ENCODE measurements around the gene MACROD2. TPM values are rescaled to one million over a fixed set of nuclear protein-coding genes. Genes with fewer than 3 reads are reported as not detected.

MACROD2 gene
- total RNA-seq, 1 experiment from 2014 or later = 1.6 TPM

- DNase-seq = no peak
- H3K18ac ChIP-seq (ENCODE audit: insufficient read length, low read depth, low read length) = no peak overlapping the region
- no peaks in the 10 kb centered on the region for H3K23me2 ChIP-seq (ENCODE audit: insufficient read length, low read depth, low read length, poor library complexity, severe bottlenecking)
- no peaks in the 10 kb centered on the region for H4K20me1 ChIP-seq (ENCODE audit: control insufficient read depth, insufficient read depth, insufficient read length)
- no peak overlapping the region for H3K9ac ChIP-seq (ENCODE audit: extremely low read depth, insufficient read length, low read length)
- Mint-ChIP-seq H3K4me3 (no peak overlapping the region), H3K27ac (no peak overlapping the region), H3K27me3 (ENCODE audit: low read depth) (no peaks in the 10 kb centered on the region; the same call in 1 of the 2 replicates), H3K4me1 (peaks cover 0 to 3% of the 10 kb centered on the region in 2 experiments; a peak in 1 of 4 replicates), H3K9me3 (peaks cover 0 to 2% of the 10 kb centered on the region in 2 experiments; a peak in 1 of 5 replicates), H3K36me3 (ENCODE audit: insufficient read depth in 1 of 3, low read depth in 3 of 3) (peaks cover 0 to 3% (median 0%) of the 10 kb centered on the region in 3 experiments; a peak in 4 of 7 replicates)
- no peak for TF ChIP-seq CTCF (conservative IDR thresholded peaks at IDR 0.05)
- no peak overlapping the region for H2AK5ac ChIP-seq (ENCODE audit: insufficient read length, low read length)
- H2BK5ac ChIP-seq (ENCODE audit: insufficient read length, low read length) = no peak overlapping the region
- no peak overlapping the region for H2AFZ ChIP-seq (ENCODE audit: low read length)
- H3K79me2 ChIP-seq (ENCODE audit: insufficient read depth, low read length) = no peaks in the 10 kb centered on the region
- H2BK12ac ChIP-seq (ENCODE audit: insufficient read length, low read depth, low read length) = no peak overlapping the region
- no peak overlapping the region for H3K56ac ChIP-seq (ENCODE audit: insufficient read length, low read depth, low read length)
- H3K4me2 ChIP-seq (ENCODE audit: insufficient read depth, insufficient read length, low read length) = no peak overlapping the region
- H3T11ph ChIP-seq (ENCODE audit: low read length) = no peak overlapping the region
- no peak overlapping the region for H3K27ac ChIP-seq (ENCODE audit: insufficient read length, low read depth, low read length)
- no peak overlapping the region for H4K5ac ChIP-seq (ENCODE audit: insufficient read length, low read depth, low read length)
- H3K14ac ChIP-seq (ENCODE audit: insufficient read depth, low read length) = no peak overlapping the region
- H3K23ac ChIP-seq (ENCODE audit: insufficient read length, low read depth, low read length) = no peak overlapping the region
- no peak overlapping the region for H3K4ac ChIP-seq (ENCODE audit: low read depth, low read length)
- no CpG with 5 or more reads among the region's 7 CpGs for WGBS (ENCODE audit: extremely low coverage, insufficient read length, low lambda C conversion rate)
- H4K91ac ChIP-seq (ENCODE audit: insufficient read length, low read depth, low read length) = no peak overlapping the region
- H3K79me1 ChIP-seq (ENCODE audit: insufficient read depth, low read depth, low read length, poor library complexity, severe bottlenecking) = no peaks in the 10 kb centered on the region
- no peaks in the 10 kb centered on the region for H3K27me3 ChIP-seq (ENCODE audit: insufficient read depth, low read length)
- H3K4me1 ChIP-seq (ENCODE audit: insufficient read depth, low read length) = no peaks in the 10 kb centered on the region
- H4K8ac ChIP-seq (replicated peaks; ENCODE audit: insufficient read length, low read depth, low read length) = no peak overlapping the region
- no peak overlapping the region for H2BK20ac ChIP-seq (ENCODE audit: low read depth, low read length, poor library complexity, severe bottlenecking)
- peak overlapping the region; percentile 36 for H2BK120ac ChIP-seq (ENCODE audit: low read depth, low read length, poor library complexity, severe bottlenecking)
- H3K9me3 ChIP-seq (ENCODE audit: control insufficient read depth, low read depth, low read length) = no peaks in the 10 kb centered on the region
- H2BK15ac ChIP-seq (ENCODE audit: low read depth, low read length) = no peak overlapping the region
Observed at GRCh38 chr20:14800707-14801425, 805.5 kb downstream of the MACROD2 start.

Measured in H9 (cell line).